Ramos (cell line): ENCODE measurements around the gene TMTC2.

Experiments used
- in situ Hi-C: fragments of 300-500 bp; cut with MboI; formaldehyde crosslinking; loops from one replicate; pipeline ENCODE4 v1.14.3; 2022; ENCODE audit warnings: low sequenced_read_pairs; ENCODE audit not compliant: unreplicated experiment

Gene TMTC2

GRCh38 chr12:83150465-83151189 lies 463.9 kb downstream of the TMTC2 start:
- in situ Hi-C loops: no loop called here

DNA sequence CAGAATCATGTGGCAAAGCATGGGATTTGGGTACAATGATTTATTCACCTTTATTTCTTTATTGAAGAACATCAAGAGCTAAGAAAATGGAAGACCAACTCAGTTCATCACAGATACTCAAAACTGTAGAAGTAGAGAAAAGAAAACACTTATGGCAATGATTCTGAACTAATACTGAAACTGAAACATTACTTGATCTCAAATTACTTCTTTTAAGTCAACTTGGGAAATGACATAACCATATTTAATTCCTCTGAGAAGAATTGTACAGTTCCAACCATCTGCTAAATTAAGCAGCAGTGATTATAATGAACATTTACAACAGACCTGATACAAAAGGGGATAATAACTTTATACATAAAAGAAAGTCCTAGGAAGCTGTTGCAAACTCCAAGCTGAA lies 466.5 kb downstream of the TMTC2 start:
- in situ Hi-C loops: no loop called here

GRCh38 chr12:83156815-83157214 lies 470.1 kb downstream of the TMTC2 start:
- in situ Hi-C loops: no loop called here

DNA sequence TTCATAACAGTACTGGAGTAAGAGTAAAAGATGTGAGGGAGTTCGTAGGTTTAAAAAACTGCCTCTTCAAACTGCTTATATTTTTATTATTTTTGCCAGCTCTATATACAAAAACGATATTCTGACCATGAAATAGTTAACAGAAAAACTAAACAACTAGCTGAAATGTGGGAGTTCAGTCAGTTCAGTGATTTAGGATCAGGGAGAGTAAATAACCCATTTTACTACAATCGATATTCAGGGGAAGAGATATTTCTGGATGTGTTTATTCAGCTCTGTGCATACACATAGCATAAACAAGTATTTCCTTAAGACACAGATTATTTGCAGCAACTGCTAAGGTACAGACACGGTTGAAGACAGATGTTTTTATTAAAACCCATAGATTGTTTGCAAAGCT lies 470.9 kb downstream of the TMTC2 start:
- in situ Hi-C loops: no loop called here

DNA sequence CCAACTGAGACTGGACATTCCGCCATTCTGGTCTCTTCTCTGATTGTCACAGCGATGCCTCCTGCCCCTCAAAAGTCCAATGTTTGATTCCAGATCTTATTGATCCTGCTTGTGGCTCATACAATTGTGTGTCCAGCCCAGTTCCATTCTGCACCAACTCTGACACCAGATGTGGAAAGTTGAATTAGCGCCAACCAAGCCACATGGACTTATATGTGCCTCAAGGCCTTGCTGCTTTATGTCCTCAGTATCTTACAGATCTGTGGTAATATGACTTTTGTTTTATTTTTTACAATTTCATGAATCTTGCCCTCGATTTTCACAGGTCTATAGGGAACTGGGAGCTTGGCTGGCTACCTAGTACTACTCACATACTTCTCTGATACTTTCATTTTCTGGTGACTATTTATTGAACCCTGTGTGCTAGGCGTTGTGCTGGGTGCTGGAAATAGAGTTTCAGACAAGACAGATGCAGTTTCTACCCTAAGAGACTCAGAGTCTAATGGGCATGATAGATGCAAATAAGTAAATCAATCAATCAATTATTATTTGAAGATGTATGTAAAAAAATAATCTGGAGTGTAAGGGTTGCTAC lies 472.0 kb downstream of the TMTC2 start:
- in situ Hi-C loops: no loop called here

DNA sequence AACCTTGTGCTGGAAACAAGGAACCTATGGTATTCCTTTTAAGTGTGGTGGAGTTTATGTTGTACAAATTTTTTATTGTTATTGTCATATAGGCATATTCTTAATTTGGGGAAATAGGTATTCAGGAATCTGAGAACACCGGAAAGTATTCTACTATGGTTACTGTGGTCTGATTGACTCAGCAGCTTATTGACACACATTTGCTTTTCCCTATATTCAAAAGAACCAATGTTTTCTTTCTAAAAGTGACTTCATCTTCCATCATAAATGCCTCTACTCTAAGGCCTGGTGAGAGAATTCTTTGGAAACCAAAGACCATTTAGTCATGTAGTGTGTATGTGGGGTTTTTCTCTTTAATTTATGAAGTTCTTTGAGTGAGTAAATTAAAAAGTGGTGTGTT lies 474.8 kb downstream of the TMTC2 start:
- in situ Hi-C loops: no loop called here

- in situ Hi-C loops: no loop called here
Observed at GRCh38 chr12:83168751-83169150, 482.0 kb downstream of the TMTC2 start.

DNA sequence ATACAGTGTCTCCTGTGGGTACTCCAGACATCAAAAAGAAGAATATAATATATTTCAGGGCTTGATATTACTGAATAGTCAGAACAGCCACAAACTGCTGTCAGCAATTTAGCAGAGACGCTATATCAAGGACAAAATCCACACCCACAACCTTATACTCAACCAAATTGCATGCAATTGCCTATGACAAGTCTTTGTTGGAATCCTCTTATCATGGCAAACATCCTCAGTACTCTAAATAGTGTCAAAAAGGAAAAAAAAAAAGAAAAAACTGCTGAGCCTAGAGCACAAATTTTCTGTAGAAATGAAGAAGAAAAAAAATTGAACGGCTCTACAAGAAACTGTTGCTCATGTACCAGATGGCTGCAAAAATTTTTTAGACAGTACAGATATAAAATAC lies 485.7 kb downstream of the TMTC2 start:
- in situ Hi-C loops: no loop called here

DNA sequence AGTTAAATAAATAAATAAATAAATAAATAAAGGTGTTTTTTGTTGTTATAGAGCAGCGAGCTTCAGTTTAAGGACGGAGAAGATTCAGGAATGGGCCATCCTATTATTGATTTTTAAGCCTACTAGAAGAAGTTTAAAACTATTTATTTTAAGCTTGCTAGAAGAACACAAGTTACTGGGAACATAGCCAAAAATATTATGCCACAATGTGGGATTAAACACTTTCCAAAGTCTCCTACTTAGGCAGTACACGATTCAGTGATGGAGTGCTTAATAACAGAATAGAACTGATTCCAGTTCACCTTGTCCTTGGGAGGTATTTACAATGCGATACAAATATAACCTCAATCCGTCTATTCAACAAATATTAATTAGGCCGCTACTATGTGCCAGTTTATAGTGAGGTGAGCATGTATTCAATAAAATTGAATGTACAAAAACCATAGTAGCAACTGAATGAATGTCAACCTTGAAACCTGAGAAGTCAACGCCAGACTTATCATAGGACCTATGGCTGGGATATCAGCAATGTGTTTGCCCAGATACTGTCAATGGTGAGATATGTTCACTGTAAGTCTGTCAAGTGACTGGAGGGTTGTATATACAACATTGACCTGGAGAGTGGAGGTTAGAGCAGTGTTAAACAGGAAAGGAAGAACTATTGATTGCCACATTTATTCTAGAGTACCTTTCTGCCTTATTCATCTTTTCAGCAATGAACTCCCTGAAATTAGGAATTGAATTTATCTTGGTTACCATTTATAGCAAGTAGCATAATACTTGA lies 486.4 kb downstream of the TMTC2 start:
- in situ Hi-C loops: no loop called here

DNA sequence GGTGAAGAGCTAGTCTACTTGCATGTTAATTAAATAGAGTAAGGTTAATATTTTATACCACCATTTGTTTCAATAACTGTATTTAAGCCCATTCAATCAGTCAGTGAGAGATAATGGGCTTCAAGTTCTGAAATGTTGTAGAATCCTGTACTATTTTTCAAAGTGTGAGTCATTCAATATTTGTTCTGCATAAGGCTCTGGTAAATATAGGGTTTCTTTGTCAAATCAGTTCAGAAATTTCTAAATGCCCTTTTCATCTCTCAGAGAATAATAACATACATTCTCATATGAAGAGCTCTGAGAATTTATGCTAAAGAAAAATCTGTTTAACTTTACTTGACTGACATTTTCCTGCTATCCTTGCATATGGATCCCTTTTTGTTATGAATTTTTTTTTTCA lies 493.3 kb downstream of the TMTC2 start:
- in situ Hi-C loops: no loop called here

DNA sequence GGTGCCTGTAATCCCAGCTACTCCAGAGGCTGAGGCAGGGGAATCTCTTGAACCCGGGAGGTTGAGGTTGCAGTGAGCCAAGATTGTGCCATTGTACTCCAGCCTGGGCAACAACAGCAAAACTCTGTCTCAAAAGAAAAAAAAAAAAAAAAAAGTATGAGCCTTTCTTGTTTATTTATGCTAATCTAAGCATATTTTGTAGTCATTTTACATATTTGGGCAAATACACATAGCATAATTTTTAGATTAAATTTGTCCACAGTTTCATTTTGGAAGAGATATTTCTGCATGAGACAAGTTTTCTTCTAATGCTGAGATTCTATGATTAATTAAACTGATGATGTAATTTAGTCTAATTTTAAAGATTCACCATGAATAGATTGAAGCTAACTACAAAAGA lies 494.4 kb downstream of the TMTC2 start:
- in situ Hi-C loops: no loop called here

DNA sequence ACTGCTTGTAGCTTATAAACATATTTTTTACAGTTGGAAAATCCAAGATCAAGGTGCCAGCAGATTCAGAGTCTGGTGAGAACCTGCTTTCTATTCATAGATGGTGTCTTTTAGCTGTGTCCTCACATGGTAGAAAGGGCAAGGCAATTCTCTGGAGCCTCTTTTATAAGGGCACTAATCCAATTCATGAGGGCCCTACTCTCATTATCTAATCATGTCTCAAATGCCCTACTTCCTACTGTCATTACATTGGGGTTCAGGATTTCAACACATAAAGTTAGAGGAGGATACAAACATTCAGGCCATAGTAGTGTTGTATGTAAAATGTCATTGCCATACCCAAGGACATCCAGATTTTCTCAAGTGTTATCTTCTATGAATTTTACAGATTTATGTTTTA lies 496.4 kb downstream of the TMTC2 start:
- in situ Hi-C loops: no loop called here
